GM18519 (cell line): Measurements from ENCODE around the gene MB.
"Not testable (repeated sequence)": the region's sequence is repeated elsewhere in the genome, so short reads cannot be mapped to it uniquely, and the experiment has no call there.

Experiments
- ATAC-seq: cut with Tn5 transposase; IDR thresholded peaks from one replicate; pipeline ENCODE4 v1.9.1; 2021; ENCODE audit warnings: mild to moderate bottlenecking, moderate library complexity; ENCODE audit not compliant: unreplicated experiment, low FRiP score

Gene MB

GRCh38 chr22:35617137-35617755, at the start of gene MB:
Gene MB (minus strand): TSS chr22:35617329. CDS start chr22:35617257, 72 bp downstream.
- ATAC-seq = no peak

GRCh38 chr22:35666699-35667098, 49.6 kb upstream of the MB start:
- not testable (repeated sequence) for ATAC-seq

GRCh38 chr22:35664955-35665587, 47.9 kb upstream of the MB start:
- no peak for ATAC-seq

DNA sequence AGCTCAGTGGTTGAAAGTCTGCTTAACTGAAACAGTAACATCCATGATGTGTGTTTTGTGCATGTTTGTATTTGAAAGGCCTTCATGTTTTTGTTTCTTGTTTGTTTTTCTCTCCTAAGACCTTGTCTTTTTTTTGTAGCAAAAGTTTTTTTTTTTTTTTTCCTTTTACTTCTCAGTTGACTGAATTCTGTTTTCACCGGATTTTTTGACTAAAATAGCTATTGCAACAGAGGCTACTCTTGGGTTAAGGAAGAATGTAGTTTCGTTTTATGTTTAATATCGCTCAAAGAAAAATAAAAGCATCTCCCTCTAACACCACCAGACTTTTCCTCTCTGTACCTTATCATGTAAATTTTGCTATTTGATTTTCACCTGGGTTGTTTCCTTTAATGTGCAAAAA, 46.2 kb upstream of the MB start:
- ATAC-seq = no peak

DNA sequence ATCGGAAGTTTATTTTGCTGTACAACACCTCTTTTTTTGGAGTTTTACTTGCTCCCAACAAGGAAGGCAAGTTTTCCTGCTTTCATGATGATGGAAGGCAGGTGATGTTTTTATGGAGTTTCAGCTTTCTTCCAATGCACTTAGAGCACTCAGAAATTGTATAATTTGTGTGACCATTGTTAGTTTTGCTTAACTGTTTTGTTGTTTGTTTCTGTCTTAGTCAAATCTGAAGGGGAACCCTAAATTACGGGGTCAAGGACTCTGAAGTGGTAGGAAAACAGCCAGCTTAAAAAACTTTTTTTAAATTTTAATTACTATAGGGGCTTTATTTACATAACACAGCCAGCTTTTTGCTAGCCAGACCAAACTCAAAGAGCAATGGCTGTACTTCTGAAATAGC, 45.8 kb upstream of the MB start:
- no peak for ATAC-seq

DNA sequence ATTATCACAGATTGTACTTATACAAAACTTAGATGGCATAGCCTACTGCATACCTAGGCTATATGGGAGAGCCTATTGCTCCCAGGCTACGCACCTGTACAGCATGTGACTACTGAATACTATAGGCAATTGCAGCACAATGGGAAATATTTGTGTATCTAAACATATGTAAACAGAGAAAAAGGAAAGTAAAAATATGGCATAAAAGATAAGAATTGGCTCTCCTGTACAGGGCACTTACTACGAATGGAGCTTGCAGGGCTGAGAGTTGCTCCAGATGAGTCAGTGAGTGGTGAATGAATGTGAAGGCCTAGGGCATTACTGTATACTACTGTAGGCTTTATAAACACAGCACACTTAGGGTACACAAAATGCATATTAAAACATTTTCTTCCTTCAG, 44.3 kb upstream of the MB start:
- ATAC-seq = no peak

GRCh38 chr22:35660291-35661127, 43.4 kb upstream of the MB start:
- ATAC-seq = no peak

GRCh38 chr22:35657571-35658312, 40.6 kb upstream of the MB start:
- no peak for ATAC-seq

DNA sequence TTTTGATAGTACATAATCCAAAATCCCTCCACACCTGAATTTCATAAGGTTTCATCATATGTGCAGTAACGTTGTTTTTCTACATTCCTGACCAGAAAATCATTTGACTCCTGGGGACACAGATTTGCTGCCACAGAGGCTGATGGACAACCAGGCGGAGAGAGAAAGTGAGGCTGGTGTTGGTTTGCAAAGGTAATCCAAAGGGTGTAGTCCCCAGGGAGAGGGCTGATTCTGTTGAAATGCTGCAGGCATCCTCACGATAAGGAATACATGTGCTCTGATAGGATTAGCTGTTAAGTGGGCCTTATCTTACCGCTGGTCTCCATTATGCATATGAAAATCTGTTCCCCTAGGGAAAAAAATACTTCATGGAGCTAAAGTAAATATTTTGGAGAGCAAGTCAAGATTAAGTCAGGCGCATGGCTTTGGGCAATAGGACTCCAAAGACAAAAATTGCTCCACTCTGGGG, 39.2 kb upstream of the MB start:
- ATAC-seq = no peak

DNA sequence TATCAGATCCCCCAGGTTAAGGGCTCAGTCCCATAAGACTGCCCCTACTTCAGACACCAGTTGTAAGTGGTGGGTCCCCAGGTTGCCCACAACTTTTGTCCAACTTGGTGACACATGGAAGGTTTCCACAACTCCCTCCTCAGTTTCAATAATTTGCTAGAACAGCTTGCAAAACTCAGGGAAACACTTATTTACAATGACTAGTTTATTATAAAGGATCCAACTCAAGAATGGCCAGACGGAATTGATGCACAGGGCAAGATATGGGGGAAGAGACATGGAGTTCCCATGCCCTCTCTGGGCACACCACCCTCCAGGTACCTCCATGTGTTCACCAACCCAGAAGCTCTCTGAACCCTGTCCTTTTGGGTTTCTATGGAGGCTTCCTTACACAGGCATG, 36.7 kb upstream of the MB start:
- ATAC-seq = no peak

- no peak for ATAC-seq
These were observed 34.0 kb upstream of the MB start for GRCh38 chr22:35651085-35651484.

- no peak for ATAC-seq
These were observed 32.6 kb upstream of the MB start for GRCh38 chr22:35649636-35650250.

- no peak for ATAC-seq
These were observed 32.0 kb upstream of the MB start for GRCh38 chr22:35649026-35649553.

GRCh38 chr22:35648066-35649025, 31.2 kb upstream of the MB start, which contains the start of gene APOL6:
Gene APOL6 (plus strand): TSS chr22:35648446. CDS start chr22:35656426, 7,980 bp downstream.
- no peak for ATAC-seq

GRCh38 chr22:35645646-35646045, 28.5 kb upstream of the MB start:
- no peak for ATAC-seq

DNA sequence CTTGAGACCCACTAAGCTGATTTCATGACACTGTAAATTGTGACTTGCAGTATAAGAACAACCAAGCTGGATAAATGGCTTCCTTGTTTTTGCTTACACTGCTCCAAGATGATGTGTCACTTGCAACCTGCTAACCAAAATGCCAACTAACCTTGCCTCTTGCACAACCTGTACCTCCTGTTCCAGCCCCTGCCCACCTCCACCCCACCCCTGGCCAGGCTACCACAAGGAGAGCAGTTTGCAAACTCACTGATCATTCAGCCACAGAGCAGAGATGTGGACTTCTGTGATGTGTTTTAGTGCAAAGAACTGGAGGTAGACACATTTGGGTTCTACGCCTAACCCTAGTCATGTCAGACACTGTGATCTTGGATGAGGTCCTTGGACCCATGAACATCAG, 26.9 kb upstream of the MB start:
- ATAC-seq = no peak

DNA sequence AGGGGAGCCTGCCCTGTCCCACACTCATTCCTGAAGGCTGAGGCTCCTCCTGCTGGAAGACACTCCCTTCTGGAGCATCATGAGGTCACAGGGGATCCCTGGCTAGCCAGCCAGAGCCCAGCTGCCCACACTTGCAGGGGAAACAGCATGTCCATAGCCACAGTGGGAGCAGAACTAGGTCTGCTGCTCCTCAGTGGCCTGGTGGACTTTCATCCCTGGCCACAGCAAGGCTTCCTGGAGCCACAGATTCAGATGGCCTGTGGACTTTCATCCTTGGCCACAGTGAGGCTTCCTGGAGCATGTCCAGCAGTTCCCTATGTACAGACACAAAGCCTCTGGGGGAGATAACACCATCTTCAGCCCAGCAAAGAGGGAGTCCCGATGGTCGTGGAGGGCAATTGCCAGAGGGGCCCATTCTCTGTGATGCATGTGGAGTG, 25.2 kb upstream of the MB start:
- no peak for ATAC-seq

GRCh38 chr22:35641494-35642120, 24.5 kb upstream of the MB start:
- ATAC-seq = no peak
